Measurements from ENCODE around the gene NLGN3.

The NLGN3 gene

DNA sequence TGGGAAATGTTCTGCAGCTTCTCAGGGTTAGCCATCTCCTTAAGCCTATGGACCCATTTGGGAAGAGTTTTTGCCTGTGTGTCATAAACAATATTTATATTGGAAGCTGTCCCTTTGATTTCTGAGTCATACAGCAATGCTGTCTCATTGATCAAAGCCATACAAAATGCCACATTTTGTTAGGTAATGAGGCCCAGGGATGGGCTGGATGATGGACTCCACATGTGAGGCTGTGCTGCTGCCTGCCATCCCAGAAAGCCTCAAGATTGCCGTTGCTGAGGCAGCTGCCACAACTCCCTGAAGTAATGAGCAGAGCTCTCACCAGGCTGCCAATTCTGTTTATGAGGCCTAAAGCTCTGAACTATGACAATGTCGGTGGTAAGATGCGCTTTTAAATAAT, 66.2 kb downstream of the NLGN3 start:
- no peak overlapping the region for H3K18ac ChIP-seq (ENCODE audit: low read depth in 1 of 2, low read length in 2 of 2)
- H3K79me1 ChIP-seq (replicated peaks; ENCODE audit: low read length, poor library complexity, severe bottlenecking) = no peaks in the 10 kb centered on the region
- no peak overlapping the region for H3K4me3 ChIP-seq (ENCODE audit: insufficient read depth in 1 of 2, low read depth in 1 of 2, low read length in 2 of 2)
- H2BK15ac ChIP-seq (ENCODE audit: low read depth, poor library complexity, severe bottlenecking) = no peak overlapping the region
- no peak for DNase-seq
- no peak overlapping the region for H2BK12ac ChIP-seq (ENCODE audit: low read length in 2 of 2)
- H2AFZ ChIP-seq (ENCODE audit: low read depth, low read length) = no peak overlapping the region
- H3K4ac ChIP-seq (ENCODE audit: low read depth in 1 of 2, low read length in 2 of 2) = no peak overlapping the region
- H2AK5ac ChIP-seq (ENCODE audit: low read length, severe bottlenecking) = no peak overlapping the region
- H3K4me2 ChIP-seq (ENCODE audit: low read length, poor library complexity, severe bottlenecking) = no peak overlapping the region
- H3K27me3 ChIP-seq (ENCODE audit: control insufficient read depth in 1 of 2, insufficient read depth in 1 of 2, low read length in 2 of 2) = peaks cover 0 to 38% of the 10 kb centered on the region in 2 experiments
- no peaks in the 10 kb centered on the region for H3K36me3 ChIP-seq (ENCODE audit: control insufficient read depth in 1 of 2, insufficient read depth in 2 of 2, low read depth in 1 of 2, low read length in 2 of 2)
- H3K23ac ChIP-seq (ENCODE audit: low read length in 2 of 2) = no peak overlapping the region
- no peak overlapping the region for H4K8ac ChIP-seq (ENCODE audit: low read length)
- no peak overlapping the region for H4K91ac ChIP-seq (ENCODE audit: low read length)
- H3K4me1 ChIP-seq (ENCODE audit: control insufficient read depth, insufficient read depth, low read depth, low read length) = peaks cover 8% of the 10 kb centered on the region
- no peak overlapping the region for H2BK5ac ChIP-seq (ENCODE audit: low read depth, low read length, poor library complexity, severe bottlenecking)
- H3K9ac ChIP-seq (ENCODE audit: low read length) = no peak overlapping the region
- no peak overlapping the region for H3K14ac ChIP-seq (ENCODE audit: low read length in 2 of 2)
- H2BK120ac ChIP-seq (ENCODE audit: low read depth, low read length) = no peak overlapping the region
- no peaks in the 10 kb centered on the region for H3K9me3 ChIP-seq (ENCODE audit: control insufficient read depth, low read length)
- no peak overlapping the region for H3K27ac ChIP-seq (ENCODE audit: low read length, poor library complexity, severe bottlenecking)
- 94% methylated on average over 3 of the region's 3 CpGs for WGBS

DNA sequence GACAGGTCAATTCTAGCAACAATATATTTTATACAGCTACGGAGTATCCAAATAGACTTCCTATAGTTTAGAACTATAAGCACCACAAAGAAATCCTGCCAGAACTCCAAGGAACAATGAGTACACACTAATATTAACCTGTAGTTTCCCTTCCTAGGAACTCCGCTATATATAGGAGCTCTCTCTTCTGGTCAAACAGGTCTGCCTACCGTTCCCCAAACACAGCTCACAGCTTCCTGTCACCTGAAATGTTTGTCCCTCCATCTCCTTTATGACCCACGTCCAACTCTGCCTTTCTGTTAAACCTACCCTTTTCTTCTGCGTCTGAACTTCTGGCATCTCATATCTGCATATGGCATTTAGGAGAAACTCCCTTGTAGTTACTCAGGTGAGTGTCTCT, 67.9 kb downstream of the NLGN3 start:
- H2AFZ ChIP-seq (ENCODE audit: low read depth, low read length) = no peak overlapping the region
- no peak overlapping the region for H2BK12ac ChIP-seq (ENCODE audit: low read length in 2 of 2)
- WGBS = 96% methylated on average over 3 of the region's 5 CpGs
- H3K14ac ChIP-seq (ENCODE audit: low read length in 2 of 2) = no peak overlapping the region
- no peak for DNase-seq
- no peak overlapping the region for H2AK5ac ChIP-seq (ENCODE audit: low read length, severe bottlenecking)
- no peak overlapping the region for H4K8ac ChIP-seq (ENCODE audit: low read length)
- H3K27me3 ChIP-seq (ENCODE audit: control insufficient read depth in 1 of 2, insufficient read depth in 1 of 2, low read length in 2 of 2) = peaks cover 0 to 53% of the 10 kb centered on the region in 2 experiments
- H3K23ac ChIP-seq (ENCODE audit: low read length in 2 of 2) = no peak overlapping the region
- H3K4ac ChIP-seq (ENCODE audit: low read depth in 1 of 2, low read length in 2 of 2) = no peak overlapping the region
- no peaks in the 10 kb centered on the region for H3K9me3 ChIP-seq (ENCODE audit: control insufficient read depth, low read length)
- no peaks in the 10 kb centered on the region for H3K79me1 ChIP-seq (replicated peaks; ENCODE audit: low read length, poor library complexity, severe bottlenecking)
- no peak overlapping the region for H3K9ac ChIP-seq (ENCODE audit: low read length)
- no peak overlapping the region for H4K91ac ChIP-seq (ENCODE audit: low read length)
- no peak overlapping the region for H3K4me3 ChIP-seq (ENCODE audit: insufficient read depth in 1 of 2, low read depth in 1 of 2, low read length in 2 of 2)
- H3K4me2 ChIP-seq (ENCODE audit: low read length, poor library complexity, severe bottlenecking) = no peak overlapping the region
- H3K4me1 ChIP-seq (ENCODE audit: control insufficient read depth, insufficient read depth, low read depth, low read length) = peaks cover 8% of the 10 kb centered on the region
- no peak overlapping the region for H3K27ac ChIP-seq (ENCODE audit: low read length, poor library complexity, severe bottlenecking)
- H2BK15ac ChIP-seq (ENCODE audit: low read depth, poor library complexity, severe bottlenecking) = no peak overlapping the region
- no peak overlapping the region for H3K18ac ChIP-seq (ENCODE audit: low read depth in 1 of 2, low read length in 2 of 2)
- H2BK5ac ChIP-seq (ENCODE audit: low read depth, low read length, poor library complexity, severe bottlenecking) = no peak overlapping the region
- no peaks in the 10 kb centered on the region for H3K36me3 ChIP-seq (ENCODE audit: control insufficient read depth in 1 of 2, insufficient read depth in 2 of 2, low read depth in 1 of 2, low read length in 2 of 2)
- H2BK120ac ChIP-seq (ENCODE audit: low read depth, low read length) = no peak overlapping the region

DNA sequence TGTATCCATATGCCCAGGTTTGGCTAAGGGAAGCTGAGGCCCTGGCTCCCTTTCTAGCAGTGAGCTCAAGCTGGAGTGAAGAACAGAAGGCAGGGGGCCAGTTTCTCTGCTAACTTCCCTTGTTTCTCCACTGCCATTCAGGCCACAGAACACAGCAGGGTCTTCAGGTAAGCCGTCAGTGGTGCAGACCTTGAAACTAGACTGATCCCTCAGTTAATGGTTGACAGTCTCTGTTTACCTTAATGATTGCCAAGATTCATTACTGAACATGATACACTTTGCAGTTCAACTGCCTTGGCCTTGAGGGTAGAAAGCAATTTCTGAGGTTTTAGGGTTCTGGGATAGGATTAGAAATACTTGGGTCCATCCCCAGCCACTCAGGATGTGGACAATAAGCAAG, 69.5 kb downstream of the NLGN3 start:
- WGBS = no CpG with 5 or more reads among the region's 1 CpG

DNA sequence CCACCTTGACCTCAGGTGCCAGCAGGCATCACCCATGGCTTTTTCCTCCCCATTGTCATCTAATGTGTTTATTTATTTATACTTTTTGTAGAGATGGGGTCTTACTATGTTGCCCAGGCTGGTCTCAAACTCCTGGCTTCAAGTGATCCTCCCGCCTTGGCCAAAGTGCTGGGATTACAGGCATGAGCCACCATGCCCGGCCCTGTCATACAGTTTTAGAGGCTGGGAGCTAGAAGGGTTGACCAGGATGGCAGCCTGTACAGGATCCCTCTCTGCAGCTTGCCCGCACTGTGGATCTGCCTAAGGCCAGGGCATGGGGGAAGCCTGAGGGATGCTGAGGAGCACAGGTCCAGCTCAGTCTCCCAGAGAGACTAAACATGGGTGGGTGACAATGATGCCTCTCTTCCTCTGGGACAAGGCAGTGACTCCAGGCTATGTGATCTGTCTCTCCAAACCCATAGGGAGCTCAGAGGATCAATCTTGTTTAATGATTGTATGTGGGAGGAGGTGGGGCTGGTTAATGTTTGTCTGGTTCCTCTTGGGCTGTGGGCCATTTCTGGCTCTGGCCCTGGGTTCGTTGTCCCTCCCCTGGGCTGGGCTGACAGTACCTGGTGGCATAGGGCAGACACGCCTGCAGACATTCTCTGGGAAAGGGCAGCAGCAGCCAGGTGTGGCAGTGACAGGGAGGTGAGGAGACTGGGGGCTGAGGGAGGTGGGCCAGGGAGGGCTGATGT, 70.1 kb downstream of the NLGN3 start:
- Histone ChIP-seq H4K8ac (ENCODE audit: low read length) (no peak overlapping the region), H3K9me3 (ENCODE audit: control insufficient read depth, low read length) (no peaks in the 10 kb centered on the region), H3K27me3 (ENCODE audit: control insufficient read depth in 1 of 2, insufficient read depth in 1 of 2, low read length in 2 of 2) (peaks cover 0 to 53% of the 10 kb centered on the region in 2 experiments), H4K91ac (ENCODE audit: low read length) (no peak overlapping the region), H3K18ac (ENCODE audit: low read depth in 1 of 2, low read length in 2 of 2) (no peak overlapping the region), H3K14ac (ENCODE audit: low read length in 2 of 2) (no peak overlapping the region), H2AK5ac (ENCODE audit: low read length, severe bottlenecking) (no peak overlapping the region), H3K4me2 (ENCODE audit: low read length, poor library complexity, severe bottlenecking) (no peak overlapping the region), H2BK120ac (ENCODE audit: low read depth, low read length) (no peak overlapping the region), H3K4me3 (ENCODE audit: insufficient read depth in 1 of 2, low read depth in 1 of 2, low read length in 2 of 2) (no peak overlapping the region), H3K27ac (ENCODE audit: low read length, poor library complexity, severe bottlenecking) (no peak overlapping the region), H3K23ac (ENCODE audit: low read length in 2 of 2) (no peak overlapping the region), H2BK15ac (ENCODE audit: low read depth, poor library complexity, severe bottlenecking) (no peak overlapping the region), H3K79me1 (replicated peaks; ENCODE audit: low read length, poor library complexity, severe bottlenecking) (no peaks in the 10 kb centered on the region), H3K4ac (ENCODE audit: low read depth in 1 of 2, low read length in 2 of 2) (no peak overlapping the region), H2BK5ac (ENCODE audit: low read depth, low read length, poor library complexity, severe bottlenecking) (no peak overlapping the region), H2BK12ac (ENCODE audit: low read length in 2 of 2) (no peak overlapping the region), H3K4me1 (ENCODE audit: control insufficient read depth, insufficient read depth, low read depth, low read length) (peaks cover 8% of the 10 kb centered on the region), H3K36me3 (ENCODE audit: control insufficient read depth in 1 of 2, insufficient read depth in 2 of 2, low read depth in 1 of 2, low read length in 2 of 2) (no peaks in the 10 kb centered on the region), H3K9ac (ENCODE audit: low read length) (no peak overlapping the region), H2AFZ (ENCODE audit: low read depth, low read length) (no peak overlapping the region)
- 89% methylated on average over 4 of the region's 5 CpGs for WGBS
- DNase-seq = no peak

More for the DNA sequence above, 69.5 kb downstream of the NLGN3 start:
- Histone ChIP-seq H3K36me3 (ENCODE audit: control insufficient read depth in 1 of 2, insufficient read depth in 2 of 2, low read depth in 1 of 2, low read length in 2 of 2) (no peaks in the 10 kb centered on the region), H3K79me1 (replicated peaks; ENCODE audit: low read length, poor library complexity, severe bottlenecking) (no peaks in the 10 kb centered on the region), H3K23ac (ENCODE audit: low read length in 2 of 2) (no peak overlapping the region), H4K8ac (ENCODE audit: low read length) (no peak overlapping the region), H3K18ac (ENCODE audit: low read depth in 1 of 2, low read length in 2 of 2) (no peak overlapping the region), H2BK5ac (ENCODE audit: low read depth, low read length, poor library complexity, severe bottlenecking) (no peak overlapping the region), H2BK12ac (ENCODE audit: low read length in 2 of 2) (no peak overlapping the region), H3K14ac (ENCODE audit: low read length in 2 of 2) (no peak overlapping the region), H3K4me3 (ENCODE audit: insufficient read depth in 1 of 2, low read depth in 1 of 2, low read length in 2 of 2) (no peak overlapping the region), H3K4me2 (ENCODE audit: low read length, poor library complexity, severe bottlenecking) (no peak overlapping the region), H2BK120ac (ENCODE audit: low read depth, low read length) (no peak overlapping the region), H3K27me3 (ENCODE audit: control insufficient read depth in 1 of 2, insufficient read depth in 1 of 2, low read length in 2 of 2) (peaks cover 0 to 55% of the 10 kb centered on the region in 2 experiments), H3K4ac (ENCODE audit: low read depth in 1 of 2, low read length in 2 of 2) (no peak overlapping the region), H2AK5ac (ENCODE audit: low read length, severe bottlenecking) (no peak overlapping the region), H2BK15ac (ENCODE audit: low read depth, poor library complexity, severe bottlenecking) (no peak overlapping the region), H3K9ac (ENCODE audit: low read length) (no peak overlapping the region), H3K27ac (ENCODE audit: low read length, poor library complexity, severe bottlenecking) (no peak overlapping the region), H2AFZ (ENCODE audit: low read depth, low read length) (no peak overlapping the region), H4K91ac (ENCODE audit: low read length) (no peak overlapping the region), H3K4me1 (ENCODE audit: control insufficient read depth, insufficient read depth, low read depth, low read length) (peaks cover 8% of the 10 kb centered on the region), H3K9me3 (ENCODE audit: control insufficient read depth, low read length) (no peaks in the 10 kb centered on the region)
- DNase-seq = no peak
